Psoas muscle (tissue), 8 donors: ENCODE results near the gene JUP. TPM values are rescaled to one million over a fixed set of nuclear protein-coding genes. Genes with fewer than 3 reads are reported as not detected.
A peak's percentile ranks its signal among the peaks of the same experiment; 100 is the strongest.

Experiments
- ATAC-seq, 4 donors: fragments of 200-7000 bp; cut with Tn5 transposase; one replicate each; pipeline ENCODE4 v1.9.1; 2020; ENCODE audit warnings: moderate library complexity in 3 of 4, mild to moderate bottlenecking in 2 of 4
- DNase-seq, 2 donors: peaks; one replicate each; pipeline ENCODE4 v3.0.0-alpha.2; 2020
- H3K27ac ChIP-seq: fragments of 200-600 bp; one replicate; pipeline ENCODE4 v1.8.0; 2022
- H3K27me3 ChIP-seq, 3 donors: fragments of 200-600 bp in 1 of 3; one replicate each; pipeline versions ENCODE4 v1.6.1 to v1.8.0; 2013 to 2022; ENCODE audit warnings: low read length in 2 of 3, mild to moderate bottlenecking in 2 of 3, moderate library complexity in 1 of 3; ENCODE audit not compliant: insufficient read depth in 3 of 3
- H3K36me3 ChIP-seq, 2 donors: fragments of 200-600 bp in 1 of 2; one replicate each; pipeline versions ENCODE4 v1.6.1 to v1.8.0; 2013 to 2022; ENCODE audit warnings: low read depth in 1 of 2, mild to moderate bottlenecking in 1 of 2, moderate library complexity in 1 of 2; ENCODE audit not compliant: insufficient read depth in 1 of 2
- H3K4me1 ChIP-seq: fragments of 200-600 bp; one replicate; pipeline ENCODE4 v1.8.0; 2022
- H3K4me3 ChIP-seq: fragments of 200-600 bp; one replicate; pipeline ENCODE4 v1.8.0; 2022; ENCODE audit warnings: mild to moderate bottlenecking
- H3K9me3 ChIP-seq: fragments of 200-600 bp; one replicate; pipeline ENCODE4 v1.8.0; 2022
- WGBS, 3 donors: extraction: QIAGEN DNeasy Blood & Tissue Kit; methylation state at CpG; one replicate each; pipeline versions ENCODE4 v1.1.6 to v1.1.7; 2013; 5-methylcytosine and 5-hydroxymethylcytosine counted together
- intact Hi-C, 2 donors: fragments of 100-400 bp; cut with DNase I; formaldehyde crosslinking; loops; one replicate each; pipeline versions ENCODE4 v1.11.0 to v1.14.2; 2022
- polyA plus RNA-seq, 3 donors: library from polyadenylated mRNA; stranded (reverse); fragments of 200-250 nt; gene quantifications; one replicate each; pipeline ENCODE4 v1.2.3, GENCODE V29; 2013
- total RNA-seq, 4 donors: library from RNA; stranded (reverse); fragmentation: NEBNext Ultra II Directional in 2 of 4; extraction: Animal tissue kit (Norgen Biotek cat#: 25700) in 2 of 4; gene quantifications; one replicate each; pipeline versions ENCODE4 v1.2.1 to v1.2.4, GENCODE V29; 2021 to 2023
- TF ChIP-seq, protein P1 (sequence below): fragments of 200-600 bp; IDR thresholded peaks from one replicate; pipeline ENCODE4 v1.8.0; 2022; ENCODE audit warnings: antibody characterized with exemption
- donor health status: healthy with polysubstance abuse.
- donor health status: DM: no; HTN: no; CAD: no; lungs with moderate emphysema.
- donor health status: Bipolar disorder and iron deficiency.
- donor health status: healthy.
- donor health status: DM: yes; HTN: yes; CAD: no.
- donor health status: DM: no; HTN: no; CAD: no.
- donor health status: DM: no; HTN: no; CAD: no.
- donor health status: DM: yes; HTN: yes; CAD: no.

Gene JUP
- total and polyA plus RNA-seq, 7 donors, result 9.4 to 55.0 (median 30.3) TPM

- H3K4me1 ChIP-seq, result peaks cover 3% of the 10 kb centered on the region
- H3K4me3 ChIP-seq, result no peak overlapping the region
- ATAC-seq, result no peak
- 89 to 95% (median 92%) methylated on average over 5 of the region's 5 CpGs for WGBS, 3 donors
- TF ChIP-seq, protein P1, sequence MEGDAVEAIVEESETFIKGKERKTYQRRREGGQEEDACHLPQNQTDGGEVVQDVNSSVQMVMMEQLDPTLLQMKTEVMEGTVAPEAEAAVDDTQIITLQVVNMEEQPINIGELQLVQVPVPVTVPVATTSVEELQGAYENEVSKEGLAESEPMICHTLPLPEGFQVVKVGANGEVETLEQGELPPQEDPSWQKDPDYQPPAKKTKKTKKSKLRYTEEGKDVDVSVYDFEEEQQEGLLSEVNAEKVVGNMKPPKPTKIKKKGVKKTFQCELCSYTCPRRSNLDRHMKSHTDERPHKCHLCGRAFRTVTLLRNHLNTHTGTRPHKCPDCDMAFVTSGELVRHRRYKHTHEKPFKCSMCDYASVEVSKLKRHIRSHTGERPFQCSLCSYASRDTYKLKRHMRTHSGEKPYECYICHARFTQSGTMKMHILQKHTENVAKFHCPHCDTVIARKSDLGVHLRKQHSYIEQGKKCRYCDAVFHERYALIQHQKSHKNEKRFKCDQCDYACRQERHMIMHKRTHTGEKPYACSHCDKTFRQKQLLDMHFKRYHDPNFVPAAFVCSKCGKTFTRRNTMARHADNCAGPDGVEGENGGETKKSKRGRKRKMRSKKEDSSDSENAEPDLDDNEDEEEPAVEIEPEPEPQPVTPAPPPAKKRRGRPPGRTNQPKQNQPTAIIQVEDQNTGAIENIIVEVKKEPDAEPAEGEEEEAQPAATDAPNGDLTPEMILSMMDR, result no peak
- H3K27me3 ChIP-seq, result peaks cover 0 to 22% (median 1%) of the 10 kb centered on the region in 3 donors
- no peaks in the 10 kb centered on the region for H3K9me3 ChIP-seq
- no peak overlapping the region for H3K27ac ChIP-seq
- intact Hi-C loops, result no loop called here
- no peaks in the 10 kb centered on the region for H3K36me3 ChIP-seq
- DNase-seq, result no peak
Measured at GRCh38 chr17:41740506-41740905, 46.0 kb downstream of the JUP start.

DNA sequence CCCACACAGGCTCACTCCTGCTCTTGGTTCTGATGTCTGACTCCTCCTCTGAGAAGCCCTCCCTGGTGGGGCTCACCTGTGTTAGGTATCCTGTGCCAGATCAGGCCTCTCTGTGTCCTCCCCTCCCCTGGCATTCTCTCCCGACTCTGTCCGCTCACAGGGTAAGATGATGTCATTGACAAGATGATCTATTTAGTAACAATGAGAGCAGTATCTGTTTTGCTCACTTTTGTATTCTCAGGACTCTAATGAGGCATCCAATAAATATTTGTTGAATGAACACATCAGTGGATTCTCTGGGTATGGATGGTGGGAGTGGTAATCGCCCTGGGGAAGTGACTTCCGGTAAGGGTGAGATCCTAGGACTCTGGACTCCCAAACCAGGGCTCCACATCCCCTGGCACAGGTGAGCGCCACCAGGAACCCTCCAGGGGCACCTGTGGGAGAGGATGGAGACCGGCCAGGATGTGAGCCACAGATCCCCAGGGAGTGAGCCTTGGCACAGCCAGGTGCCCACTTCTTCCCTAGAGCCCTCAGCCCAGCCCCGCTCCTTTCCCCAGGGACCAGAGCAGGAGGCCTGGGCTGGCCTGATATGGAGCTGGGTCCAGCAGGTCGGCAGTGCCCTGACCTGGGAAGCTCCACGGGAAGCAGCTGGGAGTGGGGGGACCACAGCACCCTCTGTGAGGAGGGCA, 46.7 kb downstream of the JUP start:
- ATAC-seq, result no peak
- intact Hi-C loops, result loop anchor here in 1 of 2 donors (10.0 kb wide), 1 partner anchor 145 kb away; no protein-coding TSS in a partner anchor
- no peak for DNase-seq
- no peaks in the 10 kb centered on the region for H3K9me3 ChIP-seq
- no peak overlapping the region for H3K27ac ChIP-seq
- H3K4me3 ChIP-seq, result no peak overlapping the region
- TF ChIP-seq, protein P1, result no peak
- 66 to 72% (median 70%) methylated on average over 9 of the region's 9 CpGs for WGBS, 3 donors
- H3K36me3 ChIP-seq, result no peaks in the 10 kb centered on the region
- H3K4me1 ChIP-seq, result peaks cover 8% of the 10 kb centered on the region
- peaks cover 0 to 29% (median 4%) of the 10 kb centered on the region in 3 donors for H3K27me3 ChIP-seq

DNA sequence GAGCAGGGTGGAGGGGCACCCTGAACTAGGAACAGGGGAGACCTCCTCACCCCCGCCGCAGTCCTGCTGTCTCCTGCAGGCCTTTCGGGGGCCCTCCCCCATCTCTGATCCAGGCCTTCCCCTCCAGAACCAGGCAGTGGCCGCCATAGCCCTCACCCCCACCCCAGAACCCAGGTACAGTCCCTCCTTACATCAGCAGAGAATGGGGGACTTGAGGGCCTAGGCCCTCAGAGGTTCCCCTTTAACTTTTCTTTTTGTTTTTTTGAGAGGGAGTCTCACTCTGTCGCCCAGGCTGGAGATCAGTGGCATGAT, 47.8 kb downstream of the JUP start:
- Histone ChIP-seq H3K36me3 (no peaks in the 10 kb centered on the region), H3K4me1 (peaks cover 19% of the 10 kb centered on the region), H3K27me3 (peaks cover 0 to 40% (median 8%) of the 10 kb centered on the region in 3 donors), H3K9me3 (no peaks in the 10 kb centered on the region), H3K4me3 (no peak overlapping the region), H3K27ac (no peak overlapping the region)
- DNase-seq, result no peak
- intact Hi-C loops, result loop anchor here (1.0 to 10.0 kb wide), 2 partner anchors 63 to 146 kb away; no protein-coding TSS in a partner anchor
- TF ChIP-seq, protein P1, result no peak
- peak in 1 of 4 donors; percentile 15 for ATAC-seq
- WGBS, 3 donors, result 97 to 100% (median 98%) methylated on average over 4 to 5 of the region's 5 CpGs

- H3K27ac ChIP-seq, result no peak overlapping the region
- TF ChIP-seq, protein P1, result peak; percentile 99
- WGBS, 3 donors, result 27 to 30% (median 29%) methylated on average over 10 of the region's 10 CpGs
- ATAC-seq (peak; percentile 90 to 96 (median 95)), DNase-seq (peak; percentile 75 to 89)
- H3K9me3 ChIP-seq, result no peaks in the 10 kb centered on the region
- H3K4me1 ChIP-seq, result peaks cover 19% of the 10 kb centered on the region
- no peak overlapping the region for H3K4me3 ChIP-seq
- intact Hi-C loops, result loop anchor here (1.0 to 10.0 kb wide), 2 partner anchors 63 to 147 kb away; no protein-coding TSS in a partner anchor
- H3K27me3 ChIP-seq, result peaks cover 0 to 45% (median 10%) of the 10 kb centered on the region in 3 donors
- H3K36me3 ChIP-seq, result no peaks in the 10 kb centered on the region
Measured at GRCh38 chr17:41738077-41738800, 48.3 kb downstream of the JUP start.
